ENCODE measurements around the gene SMARCD1. TPM values are rescaled to one million over a fixed set of nuclear protein-coding genes. Genes with fewer than 3 reads are reported as not detected.
A peak's percentile ranks its signal among the peaks of the same experiment; 100 is the strongest.

Gene SMARCD1
- total and polyA plus RNA-seq, 9 of the 15 experiments (the other 6 are each of a cell fraction or from before 2014, with no cell fraction given) = 0.86 to 91.7 (median 48.0) TPM

GRCh38 chr12:50039151-50039835 is 45.8 kb upstream of the SMARCD1 start (continued):
- TF ChIP-seq ATF4 (CRISPR knock-in tag; IDR thresholded peaks at IDR 0.05) (no peak), ZNF398 (CRISPR knock-in tag; IDR thresholded peaks at IDR 0.05) (no peak)

- DNase-seq (ENCODE audit: extremely low read depth in 1 of 4, low spot score in 3 of 4) = no peak
- no peak overlapping the region for H2AFZ ChIP-seq (ENCODE audit: low read depth, low read length)
Observed at GRCh38 chr12:50040657-50041056, 44.5 kb upstream of the SMARCD1 start.

More at GRCh38 chr12:50040657-50041056, 44.5 kb upstream of the SMARCD1 start:
- intact Hi-C loops (cut with micrococcal nuclease) = no loop called here
- Histone ChIP-seq H4K20me1 (replicated peaks; ENCODE audit: control insufficient read depth, insufficient read depth, low read length) (0 out of 2 replicates have a peak, but pooled peaks cover 7% of the 10 kb centered on the region), H3K9ac (ENCODE audit: insufficient read depth in 1 of 2, low read depth in 2 of 2, low read length in 2 of 2) (no peak overlapping the region; a peak in 1 of 4 replicates), H3K27ac (ENCODE audit: extremely low read depth, low read depth, low read length) (no peak overlapping the region), H3K4me3 (no peak overlapping the region), H3K9me1 (ENCODE audit: control insufficient read depth, insufficient read depth, low read length) (no peaks in the 10 kb centered on the region), H3K4me1 (replicated peaks in 1 of 2; ENCODE audit: control insufficient read depth in 2 of 2, insufficient read depth in 2 of 2, low read length in 2 of 2) (peaks cover 22 to 26% of the 10 kb centered on the region in 2 experiments), H3K27me3 (ENCODE audit: control insufficient read depth in 2 of 2, insufficient read depth in 2 of 2, low read length in 2 of 2) (no peaks in the 10 kb centered on the region), H3K4me2 (ENCODE audit: insufficient read depth, low read length) (no peak overlapping the region), H3K79me2 (ENCODE audit: control insufficient read depth, insufficient read depth, low read length) (no peaks in the 10 kb centered on the region), H3K9me3 (replicated peaks; ENCODE audit: control insufficient read depth, insufficient read depth, low read depth, low read length) (no peaks in the 10 kb centered on the region), H3K36me3 (ENCODE audit: control insufficient read depth, insufficient read depth, low read length) (no peaks in the 10 kb centered on the region)
- WGBS (ENCODE audit: insufficient coverage, low coverage, missing lambda C conversion rate) = 37% methylated on average over 4 of the region's 4 CpGs
- BruUV-seq (replicated peaks) = no TSS peak
- in situ Hi-C loops (cut with MboI) = no loop called here
- ChIA-PET POLR2A (interaction anchor here (0.9 to 3.1 kb wide), 3 partner anchors 9 to 20 kb away, joined by 3 to 14 read pairs (median 3); no protein-coding TSS in a partner anchor), CTCF (ENCODE audit: low intra/inter-chr PET ratio) (interaction anchor here (1.2 to 4.7 kb wide), 3 partner anchors 16 to 135 kb away, joined by 4 to 31 read pairs (median 22); partner anchors contain the start of gene ASIC1)
- no peak for FAIRE-seq
- no peak for TF ChIP-seq RNF2 (IDR thresholded peaks at IDR 0.05)
- TF ChIP-seq ILK (tag; IDR thresholded peaks at IDR 0.05; ENCODE audit: borderline replicate concordance, low read depth) = no peak
- peak; percentile 73 for TF ChIP-seq EGR1 (conservative IDR thresholded peaks at IDR 0.05)
- ATAC-seq = no peak

Measured in K562 (cell line).